ENCODE results near the gene MMP24.
"Not testable (repeated sequence)": the region's sequence is repeated elsewhere in the genome, so short reads cannot be mapped to it uniquely, and the experiment has no call there.

The MMP24 gene

GRCh38 chr20:35260426-35260825, 33.9 kb downstream of the MMP24 start:
- DNase-seq: no peak

- not testable (repeated sequence) for DNase-seq
Measured at GRCh38 chr20:35262321-35262720, 35.8 kb downstream of the MMP24 start.

GRCh38 chr20:35262731-35263531, 36.4 kb downstream of the MMP24 start:
- not testable (repeated sequence) for DNase-seq

DNA sequence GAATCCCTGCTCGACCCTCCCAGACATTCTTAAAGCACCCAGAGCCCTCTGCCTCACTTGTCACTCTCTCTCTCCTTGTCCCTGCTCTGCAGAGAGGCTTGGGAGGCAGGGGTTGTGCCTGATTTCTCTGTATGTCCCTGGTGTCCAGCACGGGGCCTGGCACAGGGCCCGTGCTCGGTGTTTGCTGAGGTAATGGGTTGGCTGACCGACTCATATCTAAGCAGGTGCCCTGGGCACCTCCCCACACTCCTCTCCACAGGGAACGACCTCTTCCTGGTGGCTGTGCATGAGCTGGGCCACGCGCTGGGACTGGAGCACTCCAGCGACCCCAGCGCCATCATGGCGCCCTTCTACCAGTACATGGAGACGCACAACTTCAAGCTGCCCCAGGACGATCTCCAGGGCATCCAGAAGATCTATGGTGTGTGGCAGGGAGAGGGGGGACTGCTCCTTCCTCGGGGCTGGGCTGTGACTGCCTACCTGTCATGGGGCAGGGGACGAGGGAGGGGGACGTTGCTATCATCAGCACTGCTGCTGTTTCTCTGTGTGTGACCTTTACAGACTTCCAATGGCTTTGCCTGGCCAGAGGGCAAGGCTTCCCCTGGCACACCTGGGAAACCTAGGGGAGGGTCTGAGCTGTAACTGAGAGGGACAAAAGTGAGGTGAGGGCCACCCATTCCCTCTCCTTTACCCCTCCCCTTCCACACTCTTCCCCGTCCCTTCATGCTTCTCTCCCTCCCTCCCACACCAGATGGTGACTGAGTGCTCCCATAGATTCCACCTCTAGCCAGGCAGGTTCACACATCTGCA, 37.2 kb downstream of the MMP24 start:
- no peak for DNase-seq

- DNase-seq: no peak
Measured at GRCh38 chr20:35264755-35265154, 38.3 kb downstream of the MMP24 start.

GRCh38 chr20:35267092-35267491, 40.6 kb downstream of the MMP24 start:
- DNase-seq: no peak

DNA sequence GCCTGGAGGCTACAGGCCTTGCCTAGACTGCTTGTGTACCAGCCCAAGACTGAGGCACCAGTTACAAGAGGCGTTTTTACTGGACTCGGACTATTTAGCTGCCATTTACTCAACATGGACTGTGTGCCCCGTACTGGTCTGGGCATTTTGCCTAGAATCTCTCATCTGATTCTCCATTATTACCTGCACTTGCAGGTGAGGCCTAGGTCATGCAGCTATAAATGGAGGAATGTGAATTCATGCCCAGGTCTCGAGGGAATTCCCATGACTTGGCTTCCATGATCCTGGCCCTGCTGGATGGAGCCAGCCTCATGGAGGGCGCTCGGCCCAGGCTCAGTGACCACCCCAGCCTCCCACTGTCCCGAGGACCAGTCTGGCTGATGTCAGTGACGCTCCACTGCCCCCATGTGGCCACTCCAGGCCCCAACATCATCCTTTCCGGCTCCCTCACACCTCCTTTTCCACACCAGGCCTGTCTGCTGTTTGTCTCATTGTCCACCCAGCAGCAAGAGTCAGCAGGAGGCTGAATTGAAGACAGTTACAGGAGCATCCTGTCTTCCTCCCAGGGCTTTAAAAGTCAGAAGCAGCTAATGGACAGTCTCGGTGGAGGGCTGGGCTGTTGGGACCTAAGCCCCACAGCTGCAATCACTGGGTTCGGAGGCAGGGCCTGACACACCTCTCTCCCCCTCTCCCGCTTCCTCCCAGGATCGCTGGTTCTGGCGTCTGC, 42.7 kb downstream of the MMP24 start:
- DNase-seq: peak; percentile 28 to 60 (median 47)

- no peak for DNase-seq
Measured at GRCh38 chr20:35270021-35270902, 43.8 kb downstream of the MMP24 start.

DNA sequence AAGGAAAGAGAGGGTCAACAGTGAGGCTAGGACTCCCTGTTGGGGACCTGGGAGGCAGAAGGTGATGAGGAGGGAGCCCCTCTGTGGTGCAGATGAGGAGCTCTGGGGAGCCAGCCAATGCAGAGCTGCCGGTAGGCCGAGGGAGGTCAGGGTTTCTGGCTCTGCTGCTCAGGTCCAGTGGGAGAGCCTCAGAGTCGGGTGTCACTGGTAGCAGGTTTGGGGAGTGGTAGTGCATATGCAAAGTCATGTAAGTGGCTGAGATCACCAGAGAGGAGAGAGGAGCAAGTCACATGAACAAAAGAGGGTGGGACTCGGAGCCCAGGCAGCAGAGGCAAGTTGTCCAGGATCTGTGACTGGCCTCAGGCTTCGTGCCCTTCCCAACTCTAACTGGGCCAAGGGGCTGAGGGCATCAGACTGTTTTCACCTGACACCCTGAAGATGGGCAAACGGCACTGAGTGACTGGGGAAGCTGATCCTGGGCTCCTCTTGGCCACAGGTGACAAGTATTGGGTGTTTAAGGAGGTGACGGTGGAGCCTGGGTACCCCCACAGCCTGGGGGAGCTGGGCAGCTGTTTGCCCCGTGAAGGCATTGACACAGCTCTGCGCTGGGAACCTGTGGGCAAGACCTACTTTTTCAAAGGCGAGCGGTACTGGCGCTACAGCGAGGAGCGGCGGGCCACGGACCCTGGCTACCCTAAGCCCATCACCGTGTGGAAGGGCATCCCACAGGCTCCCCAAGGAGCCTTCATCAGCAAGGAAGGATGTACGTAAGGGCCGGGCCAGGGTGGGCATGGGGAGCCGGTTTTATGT, 44.8 kb downstream of the MMP24 start:
- DNase-seq: no peak

DNA sequence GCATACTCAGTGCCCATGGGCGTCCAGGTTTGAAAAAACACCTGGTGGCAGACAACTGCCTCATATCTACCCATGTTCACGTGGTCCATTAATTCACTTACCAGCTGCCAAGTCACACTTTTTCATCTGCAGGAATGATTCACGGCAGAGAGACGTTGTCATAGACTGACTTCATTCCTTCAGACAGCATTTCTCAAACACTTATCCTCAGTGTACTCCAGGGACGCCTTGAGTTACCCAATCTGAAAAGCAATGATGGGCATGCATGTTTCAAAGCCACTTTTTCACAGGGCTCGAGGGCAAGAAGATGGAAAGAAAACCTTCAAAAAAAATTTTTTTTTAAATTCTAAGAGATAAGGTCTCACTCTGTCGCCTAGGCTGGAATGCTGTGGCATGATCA, 45.4 kb downstream of the MMP24 start:
- no peak for DNase-seq

GRCh38 chr20:35273449-35274171, 47.1 kb downstream of the MMP24 start:
- DNase-seq: no peak

GRCh38 chr20:35274172-35275092, 47.9 kb downstream of the MMP24 start:
- no peak for DNase-seq

GRCh38 chr20:35275741-35276251, 49.3 kb downstream of the MMP24 start:
- no peak for DNase-seq

- DNase-seq: no peak
Measured at GRCh38 chr20:35276408-35276807, 49.9 kb downstream of the MMP24 start.

- DNase-seq: no peak
Measured at GRCh38 chr20:35277127-35277526, 50.6 kb downstream of the MMP24 start.

DNA sequence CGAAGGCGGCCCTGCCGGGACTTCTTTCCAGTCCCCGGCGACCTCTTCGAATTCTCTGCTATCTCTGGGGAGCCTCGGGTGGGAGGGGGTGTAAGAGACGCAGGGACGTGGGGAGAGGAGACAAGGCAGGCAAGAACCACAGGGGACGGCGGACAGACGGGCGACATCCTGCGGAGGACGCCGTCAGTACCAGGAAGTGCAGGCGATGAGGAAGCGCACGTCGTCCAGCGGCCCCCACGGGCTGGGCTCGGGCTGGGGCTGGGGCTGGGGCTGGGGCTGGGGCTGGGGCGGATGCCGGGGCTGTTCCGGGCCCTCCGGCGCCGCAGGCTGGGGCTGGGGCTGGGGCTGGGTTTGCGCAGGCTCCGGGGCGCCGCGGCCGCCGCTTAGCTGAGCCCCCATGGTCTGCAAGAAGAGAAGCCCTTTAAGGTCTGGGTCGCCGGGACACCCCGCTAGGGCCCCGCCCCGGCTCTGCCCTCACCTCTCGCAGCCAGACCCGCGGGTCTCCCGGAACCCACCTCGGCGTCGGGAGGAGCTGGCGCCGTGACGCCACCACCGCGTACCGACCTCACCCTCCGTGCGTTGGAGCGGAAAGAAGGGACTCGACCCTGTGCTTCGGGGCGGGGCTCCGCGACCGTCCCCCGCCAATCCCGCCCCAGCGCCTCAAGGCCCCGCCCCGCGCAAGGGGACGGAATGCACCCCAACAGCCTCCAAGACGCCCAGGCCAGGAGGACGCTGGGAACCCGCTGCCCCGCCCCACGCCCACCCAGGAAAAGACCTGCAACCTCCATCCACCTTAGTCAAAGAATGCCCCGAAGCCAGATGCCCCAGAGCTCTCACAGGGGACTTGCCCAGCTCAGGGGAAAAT, 51.3 kb downstream of the MMP24 start, which contains the start of gene MMP24OS:
TSS of gene MMP24OS (minus strand) at position 592 of the 865 bp plus-strand sequence. CDS start at position 399, 193 bp downstream.
- DNase-seq: peak; percentile 82 to 93 (median 90)

GRCh38 chr20:35279040-35279439, 52.5 kb downstream of the MMP24 start:
- DNase-seq: peak in 1 of 3 experiments; percentile 11

DNA sequence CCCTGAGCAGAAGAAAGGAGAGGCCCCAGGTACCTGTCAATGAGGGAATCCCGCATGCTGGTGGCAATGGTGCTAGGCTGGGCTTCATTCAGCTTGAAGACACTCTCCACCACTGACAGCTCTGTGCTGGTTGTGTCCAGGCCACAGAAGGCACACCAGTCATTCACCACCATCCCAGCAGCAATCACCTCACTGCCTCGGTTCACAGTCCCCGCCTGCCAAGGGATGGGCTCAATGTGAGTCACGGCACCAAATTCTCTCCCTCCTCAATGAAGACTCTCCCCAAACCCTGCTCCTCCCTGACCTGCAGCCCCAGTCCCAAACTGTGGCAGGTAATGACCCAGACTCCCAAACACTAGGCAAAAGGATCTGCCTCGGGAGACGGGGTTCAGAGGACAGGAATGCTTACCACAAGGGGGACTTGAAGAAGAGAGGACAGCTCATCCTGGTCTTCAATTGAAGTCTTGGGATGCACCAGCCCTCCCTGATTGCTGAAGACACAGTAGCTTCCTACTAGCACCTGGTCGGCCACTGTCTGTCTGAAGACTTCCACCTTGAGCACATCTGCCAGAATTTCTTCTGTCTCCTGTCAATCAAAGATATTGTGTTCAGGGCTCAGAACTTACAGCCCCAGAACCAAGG, 53.2 kb downstream of the MMP24 start:
- no peak for DNase-seq

All from NCI-H1417 (cell line).